Subcutaneous adipose tissue (tissue), 4 donors: ENCODE results near the gene DNAJC13. TPM values are rescaled to one million over a fixed set of nuclear protein-coding genes. Genes with fewer than 3 reads are reported as not detected.

Experiments
- total RNA-seq, 4 donors: library from RNA; depleted of rRNA; stranded (reverse); fragments of >200 nt; gene quantifications; one replicate each; pipeline ENCODE4 v1.1.0, GENCODE V29; 2016
- TF ChIP-seq, protein P1 (sequence below): fragments of 450-650 bp; IDR thresholded peaks from one replicate; pipeline ENCODE4 v1.5.1; 2016; ENCODE audit warnings: low read depth, mild to moderate bottlenecking, control low read depth, antibody characterized with exemption, moderate library complexity

DNAJC13 gene
- total RNA-seq, 4 donors from 2014 or later, result 55.6 to 79.7 (median 66.3) TPM

DNA sequence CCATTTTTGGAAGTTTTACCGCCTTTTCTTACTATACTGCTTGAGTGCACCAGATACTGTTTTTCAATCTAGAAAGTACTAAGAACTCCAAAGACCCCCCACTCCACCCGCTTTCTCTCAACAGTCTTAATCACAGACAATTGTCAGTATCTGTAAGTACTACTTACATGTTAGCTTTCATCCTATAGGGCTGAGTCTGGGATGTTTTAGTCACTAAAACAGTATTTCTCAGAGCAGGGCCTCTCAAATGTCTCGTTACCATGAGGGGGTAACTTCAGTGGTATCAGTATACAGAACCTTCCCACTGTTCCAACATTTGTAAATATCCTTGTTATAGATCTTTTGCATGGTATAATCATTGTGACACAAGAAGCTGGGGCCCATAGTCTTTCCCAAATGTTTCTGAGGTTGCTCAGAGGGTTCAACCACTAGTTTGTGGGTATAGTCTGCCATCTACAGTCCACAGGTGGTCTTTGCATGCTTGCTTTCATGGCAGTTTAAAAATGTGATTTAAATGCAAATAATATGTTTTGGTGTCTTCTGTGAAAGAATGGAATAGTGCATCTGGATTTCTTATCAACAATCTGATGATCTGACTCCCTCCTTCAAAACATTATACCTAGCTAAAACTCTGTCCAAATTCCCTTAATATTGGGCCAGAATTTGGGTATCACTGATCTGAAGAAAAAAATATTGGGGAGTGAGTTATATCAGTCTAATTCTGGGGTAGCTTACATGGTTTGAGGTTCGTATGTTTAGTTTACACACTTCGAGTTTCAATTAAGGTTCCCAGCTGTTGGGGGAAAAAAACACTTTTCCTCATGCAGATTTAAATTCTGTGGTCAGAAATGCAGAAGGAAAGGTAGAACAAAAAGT is 18.0 kb upstream of the DNAJC13 start:
- TF ChIP-seq, protein P1, sequence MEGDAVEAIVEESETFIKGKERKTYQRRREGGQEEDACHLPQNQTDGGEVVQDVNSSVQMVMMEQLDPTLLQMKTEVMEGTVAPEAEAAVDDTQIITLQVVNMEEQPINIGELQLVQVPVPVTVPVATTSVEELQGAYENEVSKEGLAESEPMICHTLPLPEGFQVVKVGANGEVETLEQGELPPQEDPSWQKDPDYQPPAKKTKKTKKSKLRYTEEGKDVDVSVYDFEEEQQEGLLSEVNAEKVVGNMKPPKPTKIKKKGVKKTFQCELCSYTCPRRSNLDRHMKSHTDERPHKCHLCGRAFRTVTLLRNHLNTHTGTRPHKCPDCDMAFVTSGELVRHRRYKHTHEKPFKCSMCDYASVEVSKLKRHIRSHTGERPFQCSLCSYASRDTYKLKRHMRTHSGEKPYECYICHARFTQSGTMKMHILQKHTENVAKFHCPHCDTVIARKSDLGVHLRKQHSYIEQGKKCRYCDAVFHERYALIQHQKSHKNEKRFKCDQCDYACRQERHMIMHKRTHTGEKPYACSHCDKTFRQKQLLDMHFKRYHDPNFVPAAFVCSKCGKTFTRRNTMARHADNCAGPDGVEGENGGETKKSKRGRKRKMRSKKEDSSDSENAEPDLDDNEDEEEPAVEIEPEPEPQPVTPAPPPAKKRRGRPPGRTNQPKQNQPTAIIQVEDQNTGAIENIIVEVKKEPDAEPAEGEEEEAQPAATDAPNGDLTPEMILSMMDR, result no peak

DNA sequence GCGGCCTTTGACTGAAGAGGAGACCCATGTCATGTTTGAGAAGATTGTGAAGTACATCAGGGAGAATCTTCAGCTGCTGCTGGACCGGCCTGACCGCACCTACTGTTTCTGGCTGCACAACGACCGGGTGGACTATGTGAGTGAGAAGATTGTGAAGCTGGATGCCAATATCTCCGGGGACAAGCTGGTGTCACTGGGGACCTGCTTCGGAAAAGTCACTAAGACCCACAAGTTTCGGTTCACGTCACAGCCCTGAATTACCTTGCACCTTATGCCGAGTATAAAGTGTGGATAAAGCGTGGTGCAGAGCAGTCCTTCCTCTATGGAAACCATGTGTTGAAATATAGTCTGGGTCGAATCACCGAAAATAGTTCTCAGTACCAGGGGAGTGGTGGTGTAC is 16.0 kb upstream of the DNAJC13 start:
- TF ChIP-seq, protein P1, result no peak

DNA sequence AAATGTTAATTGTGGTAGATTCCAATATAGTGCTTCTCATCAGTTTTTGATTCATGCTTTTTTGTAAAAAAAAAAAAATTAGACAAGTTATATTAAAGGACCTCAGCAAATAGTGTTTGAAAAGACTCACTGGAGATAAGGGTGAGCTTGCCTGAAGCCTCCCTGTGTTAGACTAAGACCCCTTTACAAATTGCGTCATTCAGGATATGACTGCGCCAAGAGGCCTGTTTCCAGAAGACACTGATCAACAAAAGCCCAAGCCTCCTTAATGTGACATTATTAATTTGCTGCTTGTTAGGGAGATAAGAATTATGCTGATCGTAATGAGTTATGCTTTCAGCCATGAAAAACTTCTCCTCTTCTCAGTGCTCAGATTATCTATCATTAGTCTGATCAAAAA is 13.0 kb upstream of the DNAJC13 start:
- TF ChIP-seq, protein P1, result no peak

DNA sequence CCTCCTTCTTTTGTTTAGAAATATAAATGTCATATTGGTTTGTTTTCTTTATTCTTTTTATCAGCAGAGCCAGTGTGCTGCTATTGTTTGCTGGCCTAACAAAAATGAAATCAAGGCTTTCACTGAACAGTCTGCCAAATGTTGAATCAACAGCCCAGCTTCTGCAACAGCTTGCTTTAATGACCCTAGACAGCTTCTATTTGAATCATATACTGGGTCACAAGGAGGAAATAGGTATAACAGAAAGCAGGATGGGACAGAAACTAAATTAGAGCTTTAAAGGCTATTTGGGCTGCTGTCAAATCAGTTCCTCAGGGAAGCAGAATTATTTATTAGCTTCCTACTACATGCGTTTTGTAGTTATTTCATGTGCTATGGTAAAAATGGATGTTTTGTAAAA is 12.1 kb upstream of the DNAJC13 start:
- TF ChIP-seq, protein P1, result no peak

DNA sequence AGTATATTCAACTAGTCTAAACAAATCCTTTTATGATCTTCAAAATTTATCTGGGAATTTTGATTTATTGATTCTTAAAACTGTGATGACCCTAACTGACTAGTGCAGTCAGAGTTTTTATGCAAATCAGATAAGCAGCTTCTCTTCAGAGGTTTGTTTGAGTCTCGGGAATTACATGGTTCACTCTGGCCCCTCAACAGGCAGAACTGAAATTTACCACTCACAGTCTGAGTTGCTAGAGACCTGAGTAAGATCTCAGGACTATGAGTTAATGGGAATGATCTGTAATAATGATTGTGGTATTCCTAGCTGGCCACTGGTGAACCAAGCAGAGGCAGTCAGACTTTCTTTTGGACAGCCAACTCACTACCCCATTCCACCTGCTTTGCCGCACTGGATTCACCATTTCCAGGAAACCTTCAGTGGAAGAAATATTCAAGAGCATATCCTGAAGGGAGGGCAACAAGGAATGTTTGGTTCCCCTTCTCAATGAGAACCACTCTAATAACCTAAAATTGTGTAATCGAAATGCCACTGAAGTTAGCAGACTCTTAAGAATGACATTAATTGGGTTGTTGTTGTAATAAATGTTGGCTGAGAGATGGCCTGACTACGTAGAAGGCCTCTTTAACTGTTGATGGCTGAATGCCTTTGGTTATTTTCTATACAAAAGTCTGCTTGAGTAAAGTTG is 11.5 kb upstream of the DNAJC13 start:
- TF ChIP-seq, protein P1, result no peak

DNA sequence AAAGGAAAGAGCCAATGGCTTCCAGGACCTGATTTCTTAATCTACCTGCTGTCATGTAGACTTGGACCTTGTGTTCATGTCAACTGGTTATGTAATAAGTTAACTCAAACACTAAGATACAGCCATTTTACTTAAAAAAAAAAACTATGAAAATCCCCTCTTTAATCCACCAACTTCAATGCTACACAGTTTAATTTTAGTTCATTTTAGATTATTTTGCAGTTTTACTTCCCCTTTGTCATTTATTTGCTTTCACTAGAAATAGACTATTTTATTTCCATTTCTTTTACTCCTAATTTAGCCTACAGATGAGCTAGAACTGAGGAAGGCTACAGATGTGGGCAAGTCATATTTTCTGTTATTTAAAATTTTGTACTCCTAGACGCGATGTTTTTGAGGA is 10.7 kb upstream of the DNAJC13 start:
- TF ChIP-seq, protein P1, result no peak

DNA sequence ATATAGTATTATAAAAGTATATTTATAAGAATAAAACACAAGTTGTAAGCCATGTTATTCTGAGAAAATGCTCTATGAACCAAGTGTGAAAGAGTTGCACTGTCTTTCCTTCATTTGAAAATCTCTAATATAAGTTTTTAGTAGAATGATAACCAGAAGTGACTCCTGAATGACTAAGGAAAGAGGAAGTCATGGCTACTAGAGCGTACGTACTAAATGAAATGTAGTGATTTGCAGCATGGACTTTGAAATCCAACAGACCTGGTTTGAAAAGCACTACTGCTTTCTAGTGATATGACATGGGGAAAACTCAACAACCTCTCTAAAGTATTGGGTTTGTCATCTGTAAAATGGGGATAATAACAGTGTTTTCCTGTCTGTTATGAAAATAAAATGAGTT is 10.3 kb upstream of the DNAJC13 start:
- TF ChIP-seq, protein P1, result no peak
